Neuronal stem cell (in vitro differentiated cells): ENCODE results near the gene MAG.

Experiments used
- DNase-seq: peaks from one replicate; pipeline ENCODE4 v3.0.0-alpha.2; 2013; ENCODE audit warnings: low spot score
- H2AFZ ChIP-seq: one replicate; pipeline ENCODE4 v1.6.1; 2013; ENCODE audit warnings: mild to moderate bottlenecking, low read length, inconsistent platforms
- H2AK5ac ChIP-seq: 2 replicates; pipeline ENCODE4 v1.6.1; 2013; ENCODE audit warnings: low read depth, mild to moderate bottlenecking, inconsistent platforms, low read length, moderate library complexity, mixed read lengths
- H2BK120ac ChIP-seq: 2 replicates; pipeline ENCODE4 v1.6.1; 2013; ENCODE audit warnings: low read depth, mild to moderate bottlenecking, inconsistent platforms, low read length, moderate library complexity, mixed read lengths
- H2BK12ac ChIP-seq: one replicate; pipeline ENCODE4 v1.6.1; 2013; ENCODE audit warnings: low read length, inconsistent platforms
- H2BK15ac ChIP-seq: 2 replicates; pipeline ENCODE4 v1.6.1; 2013; ENCODE audit warnings: mild to moderate bottlenecking, low read length, inconsistent platforms, mixed read lengths
- H2BK5ac ChIP-seq: one replicate; pipeline ENCODE4 v1.6.1; 2013; ENCODE audit warnings: inconsistent platforms, mild to moderate bottlenecking, low read length, moderate library complexity
- H3K14ac ChIP-seq: one replicate; pipeline ENCODE4 v1.6.1; 2013; ENCODE audit warnings: low read length, inconsistent platforms
- H3K18ac ChIP-seq: 2 replicates; pipeline ENCODE4 v1.6.1; 2013; ENCODE audit warnings: low read length, inconsistent platforms
- H3K23ac ChIP-seq: 2 replicates; pipeline ENCODE4 v1.6.1; 2013; ENCODE audit warnings: low read depth, mild to moderate bottlenecking, mixed read lengths, low read length, inconsistent platforms; ENCODE audit not compliant: poor library complexity
- H3K27ac ChIP-seq: replicated peaks from 3 replicates; pipeline ENCODE4 v1.5.1; 2013; ENCODE audit warnings: low read length, inconsistent platforms
- H3K27me3 ChIP-seq, 3 experiments: 2 replicates each; pipeline ENCODE4 v1.6.1; 2013; ENCODE audit warnings: low read length in 3 of 3, mild to moderate bottlenecking in 2 of 3, inconsistent platforms in 1 of 3, low read depth in 1 of 3, mixed read lengths in 1 of 3, moderate library complexity in 1 of 3; ENCODE audit not compliant: control insufficient read depth in 3 of 3, insufficient read depth in 3 of 3
- H3K36me3 ChIP-seq, 2 donors: replicated peaks in 1 of 2; 2 replicates each; pipeline ENCODE4 v1.6.1; 2013; ENCODE audit warnings: low read length in 2 of 2; ENCODE audit not compliant: control insufficient read depth in 2 of 2, insufficient read depth in 2 of 2
- H3K4ac ChIP-seq: 2 replicates; pipeline ENCODE4 v1.6.1; 2013; ENCODE audit warnings: inconsistent platforms, mild to moderate bottlenecking, low read length, moderate library complexity
- H3K4me1 ChIP-seq, 2 donors: 1 replicate in 1 of 2; 2 replicates in 1 of 2; pipeline ENCODE4 v1.6.1; 2013; ENCODE audit warnings: low read length in 2 of 2, low read depth in 1 of 2; ENCODE audit not compliant: control insufficient read depth in 2 of 2, insufficient read depth in 1 of 2
- H3K4me2 ChIP-seq: one replicate; pipeline ENCODE4 v1.6.1; 2013; ENCODE audit warnings: mild to moderate bottlenecking, low read length, inconsistent platforms; ENCODE audit not compliant: insufficient read depth, poor library complexity, severe bottlenecking
- H3K4me3 ChIP-seq, 2 donors: 2 replicates each; pipeline ENCODE4 v1.5.1; 2013; ENCODE audit warnings: low read length in 2 of 2, mild to moderate bottlenecking in 2 of 2, inconsistent platforms in 1 of 2, moderate library complexity in 1 of 2
- H3K79me1 ChIP-seq: one replicate; pipeline ENCODE4 v1.6.1; 2013; ENCODE audit warnings: low read depth, mild to moderate bottlenecking, inconsistent platforms, low read length, moderate library complexity
- H3K9ac ChIP-seq: one replicate; pipeline ENCODE4 v1.6.1; 2013; ENCODE audit warnings: mild to moderate bottlenecking, low read depth, low read length, inconsistent platforms; ENCODE audit not compliant: poor library complexity
- H3K9me3 ChIP-seq, 2 donors: replicated peaks in 1 of 2; 2 replicates each; pipeline versions ENCODE3 to v1.6.1; 2013; ENCODE audit warnings: low read length in 2 of 2, mild to moderate bottlenecking in 2 of 2, inconsistent platforms in 1 of 2, low read depth in 1 of 2, mixed read lengths in 1 of 2, moderate library complexity in 1 of 2; ENCODE audit not compliant: control insufficient read depth in 2 of 2, insufficient read depth in 1 of 2
- H4K8ac ChIP-seq: one replicate; pipeline ENCODE4 v1.6.1; 2013; ENCODE audit warnings: low read depth, mild to moderate bottlenecking, inconsistent platforms, low read length, moderate library complexity
- H4K91ac ChIP-seq: one replicate; pipeline ENCODE4 v1.6.1; 2013; ENCODE audit warnings: low read length, low read depth, mild to moderate bottlenecking, inconsistent platforms; ENCODE audit not compliant: poor library complexity
- WGBS, 2 donors: extraction: QIAGEN DNeasy Blood & Tissue Kit; methylation state at CpG; one replicate each; pipeline ENCODE4 v1.1.7; 2013; ENCODE audit warnings: missing lambda C conversion rate in 2 of 2, mixed read lengths in 1 of 2; ENCODE audit not compliant: insufficient read length in 2 of 2, insufficient replicate concordance in 1 of 2; ENCODE audit errors: extremely low coverage in 2 of 2; 5-methylcytosine and 5-hydroxymethylcytosine counted together

Gene MAG

DNA sequence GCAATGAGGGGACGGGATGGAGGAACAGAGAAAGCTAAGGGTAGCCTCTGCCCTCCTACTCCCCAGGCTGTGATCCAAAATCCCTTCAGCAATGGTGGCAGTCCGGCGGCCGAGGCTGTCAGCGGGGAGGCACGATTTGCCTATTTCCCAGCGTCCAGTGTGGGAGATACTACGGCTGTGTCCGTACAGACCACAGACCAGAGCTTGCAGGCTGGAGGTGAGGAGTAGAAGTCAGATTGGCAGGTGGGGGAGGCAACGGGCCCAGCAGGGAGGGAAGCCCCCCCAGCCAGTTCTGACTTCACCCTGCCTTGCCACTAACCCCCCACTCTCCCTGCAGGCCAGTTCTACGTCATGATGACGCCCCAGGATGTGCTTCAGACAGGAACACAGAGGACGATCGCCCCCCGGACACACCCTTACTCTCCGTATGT is 21.6 kb upstream of the MAG start:
- Histone ChIP-seq H3K36me3 (peaks cover 45 to 69% of the 10 kb centered on the region in 2 donors), H2BK5ac (no peak overlapping the region), H3K27ac (no peak overlapping the region), H3K4ac (no peak overlapping the region), H2BK15ac (no peak overlapping the region), H3K23ac (peak overlapping the region; percentile 58), H3K79me1 (peaks cover 14% of the 10 kb centered on the region), H3K4me3 (peak overlapping the region in 1 of 2 donors; percentile 77), H3K27me3 (peaks cover 0 to 2% (median 0%) of the 10 kb centered on the region in 3 experiments), H3K4me1 (peaks cover 3 to 5% of the 10 kb centered on the region in 2 donors), H2AK5ac (no peak overlapping the region), H2AFZ (no peak overlapping the region), H3K9me3 (no peaks in the 10 kb centered on the region), H3K9ac (no peak overlapping the region), H3K14ac (no peak overlapping the region), H4K8ac (peak overlapping the region; percentile 23), H3K18ac (peak overlapping the region; percentile 57), H2BK12ac (peak overlapping the region; percentile 84), H3K4me2 (no peak overlapping the region), H4K91ac (no peak overlapping the region), H2BK120ac (no peak overlapping the region)
- WGBS, 2 donors: no CpG with 5 or more reads among the region's 16 CpGs
- DNase-seq: no peak

DNA sequence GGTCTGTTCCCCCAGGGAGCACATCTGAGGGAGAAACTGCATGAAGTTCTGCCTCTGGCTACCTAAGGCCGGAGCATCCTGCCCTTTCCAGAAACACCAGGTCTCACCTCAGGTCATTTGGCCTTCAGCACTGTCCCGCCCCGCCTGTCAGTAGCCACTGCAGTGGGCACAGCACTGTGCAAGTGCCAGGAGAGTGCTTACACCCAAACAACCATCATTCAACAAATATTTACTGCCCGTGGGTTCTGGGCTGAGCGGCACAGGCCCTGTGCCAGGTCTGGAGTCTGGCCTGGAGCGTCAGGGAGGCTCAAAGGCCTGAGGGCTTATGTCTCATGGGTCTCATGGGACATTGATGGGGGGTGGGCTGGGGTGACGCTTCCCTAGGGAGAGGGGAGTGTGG is 20.4 kb upstream of the MAG start:
- no CpG with 5 or more reads among the region's 7 CpGs for WGBS, 2 donors
- H3K36me3 ChIP-seq: peaks cover 42 to 69% of the 10 kb centered on the region in 2 donors

DNA sequence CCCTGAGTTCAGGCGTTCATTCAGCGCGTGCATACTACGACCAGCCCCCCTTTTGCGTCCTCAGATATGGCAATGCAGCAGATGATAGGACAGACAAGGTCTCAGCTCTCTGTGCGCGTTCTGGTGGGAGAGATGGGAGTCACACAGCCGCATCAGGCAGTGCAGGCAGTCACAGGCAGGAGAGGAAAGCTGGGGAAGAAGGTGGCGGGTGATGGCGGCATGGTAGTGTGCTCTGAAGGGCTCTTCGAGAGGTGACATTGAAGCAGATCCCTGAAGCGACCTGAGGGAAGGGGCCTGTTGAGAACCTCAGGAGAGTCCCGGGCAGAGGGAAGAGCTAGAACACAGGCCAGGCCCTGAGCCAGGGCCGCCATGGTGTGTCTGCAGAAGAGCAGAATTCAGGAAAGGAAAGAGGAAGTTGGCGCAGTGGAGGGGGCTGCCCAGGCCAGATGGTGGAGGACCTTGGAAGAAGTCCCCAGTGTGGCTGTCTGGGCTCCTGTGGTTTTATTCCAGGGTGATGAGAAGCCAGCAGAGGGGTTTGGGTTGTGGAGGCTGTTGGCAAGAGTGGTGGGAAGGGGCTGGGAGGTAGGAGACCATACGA is 19.7 kb upstream of the MAG start:
- no peak overlapping the region for H3K14ac ChIP-seq
- no peak overlapping the region for H3K4me3 ChIP-seq
- peak overlapping the region; percentile 21 for H3K9ac ChIP-seq
- H2BK120ac ChIP-seq: no peak overlapping the region
- H3K18ac ChIP-seq: no peak overlapping the region
- no peak for DNase-seq
- no peak overlapping the region for H4K91ac ChIP-seq
- H2BK15ac ChIP-seq: no peak overlapping the region
- H3K23ac ChIP-seq: no peak overlapping the region
- no peaks in the 10 kb centered on the region for H3K9me3 ChIP-seq
- H2BK5ac ChIP-seq: no peak overlapping the region
- no CpG with 5 or more reads among the region's 16 CpGs for WGBS, 2 donors
- H3K4ac ChIP-seq: no peak overlapping the region
- no peak overlapping the region for H2AFZ ChIP-seq
- no peak overlapping the region for H2BK12ac ChIP-seq
- H3K36me3 ChIP-seq: peaks cover 41 to 73% of the 10 kb centered on the region in 2 donors
- H3K79me1 ChIP-seq: peaks cover 11% of the 10 kb centered on the region
- no peaks in the 10 kb centered on the region for H3K27me3 ChIP-seq
- H2AK5ac ChIP-seq: no peak overlapping the region
- H4K8ac ChIP-seq: no peak overlapping the region
- H3K4me2 ChIP-seq: no peak overlapping the region
- no peak overlapping the region for H3K27ac ChIP-seq
- peaks cover 0 to 5% of the 10 kb centered on the region in 2 donors for H3K4me1 ChIP-seq

More for the DNA sequence above, 20.4 kb upstream of the MAG start:
- H2AFZ ChIP-seq: no peak overlapping the region
- H3K23ac ChIP-seq: no peak overlapping the region
- H3K14ac ChIP-seq: no peak overlapping the region
- H3K4me3 ChIP-seq: no peak overlapping the region
- H3K27ac ChIP-seq: no peak overlapping the region
- no peak overlapping the region for H2BK15ac ChIP-seq
- no peak overlapping the region for H2AK5ac ChIP-seq
- peaks cover 3 to 5% of the 10 kb centered on the region in 2 donors for H3K4me1 ChIP-seq
- H2BK120ac ChIP-seq: no peak overlapping the region
- no peak overlapping the region for H3K18ac ChIP-seq
- no peak overlapping the region for H2BK5ac ChIP-seq
- H4K91ac ChIP-seq: no peak overlapping the region
- no peaks in the 10 kb centered on the region for H3K9me3 ChIP-seq
- peaks cover 14% of the 10 kb centered on the region for H3K79me1 ChIP-seq
- H3K4ac ChIP-seq: no peak overlapping the region
- H3K4me2 ChIP-seq: no peak overlapping the region
- H3K27me3 ChIP-seq: peaks cover 0 to under 1% (median 0%) of the 10 kb centered on the region in 3 experiments
- H4K8ac ChIP-seq: no peak overlapping the region
- no peak for DNase-seq
- H2BK12ac ChIP-seq: no peak overlapping the region
- no peak overlapping the region for H3K9ac ChIP-seq

DNA sequence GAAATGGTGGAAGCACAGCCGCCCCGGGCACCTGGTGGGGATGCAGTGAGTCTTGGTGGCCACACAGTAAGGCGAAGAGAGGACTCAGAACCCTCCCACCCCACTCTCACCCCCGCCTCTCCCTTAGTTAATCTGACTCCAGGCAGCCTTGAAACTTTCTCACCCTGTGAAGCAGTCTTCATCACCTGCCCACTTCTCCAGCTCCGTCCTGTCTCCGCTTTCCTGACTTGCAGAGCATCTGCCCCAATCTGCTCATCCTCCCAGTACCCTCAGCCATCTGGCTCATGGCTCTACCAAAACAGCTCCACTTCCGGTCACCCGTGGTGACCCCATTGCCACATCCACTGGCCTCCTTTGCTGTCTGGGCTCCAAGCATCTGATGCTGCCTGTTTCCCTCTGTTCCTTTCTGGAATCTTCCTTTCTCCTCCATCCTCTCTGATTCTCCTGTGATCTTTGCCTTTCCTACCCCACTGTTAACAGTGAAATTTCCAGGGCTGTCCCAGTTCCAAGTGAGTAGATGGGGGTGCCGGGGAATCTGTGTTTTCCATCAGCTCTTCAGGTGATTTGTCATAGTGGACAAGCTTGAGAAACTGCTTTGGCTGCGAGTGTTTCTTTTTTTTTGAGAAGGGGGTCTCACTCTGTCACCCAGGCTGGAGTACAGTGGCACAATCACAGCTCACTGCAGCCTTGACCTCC is 18.9 kb upstream of the MAG start:
- peaks cover 11% of the 10 kb centered on the region for H3K79me1 ChIP-seq
- H3K4me3 ChIP-seq: no peak overlapping the region
- H3K23ac ChIP-seq: no peak overlapping the region
- no peak overlapping the region for H3K4me2 ChIP-seq
- H4K91ac ChIP-seq: no peak overlapping the region
- H3K4ac ChIP-seq: no peak overlapping the region
- no peak overlapping the region for H2BK5ac ChIP-seq
- WGBS, 2 donors: no CpG with 5 or more reads among the region's 10 CpGs
- H3K36me3 ChIP-seq: peaks cover 46 to 81% of the 10 kb centered on the region in 2 donors
- no peak overlapping the region for H4K8ac ChIP-seq
- H3K9ac ChIP-seq: peak overlapping the region; percentile 21
- H3K4me1 ChIP-seq: peaks cover 0 to 5% of the 10 kb centered on the region in 2 donors
- no peak overlapping the region for H2AK5ac ChIP-seq
- no peaks in the 10 kb centered on the region for H3K27me3 ChIP-seq
- no peak overlapping the region for H3K18ac ChIP-seq
- no peak overlapping the region for H2AFZ ChIP-seq
- H3K27ac ChIP-seq: no peak overlapping the region
- DNase-seq: no peak
- H3K14ac ChIP-seq: no peak overlapping the region
- no peak overlapping the region for H2BK120ac ChIP-seq
- H2BK15ac ChIP-seq: no peak overlapping the region
- H3K9me3 ChIP-seq: no peaks in the 10 kb centered on the region
- H2BK12ac ChIP-seq: no peak overlapping the region
